ENCODE measurements around the gene KPNA1. TPM values are rescaled to one million over a fixed set of nuclear protein-coding genes. Genes with fewer than 3 reads are reported as not detected.

KPNA1 gene
- polyA plus RNA-seq, 1 of the 3 experiments (the other 2 are of a cell fraction), result 21.6 TPM

DNA sequence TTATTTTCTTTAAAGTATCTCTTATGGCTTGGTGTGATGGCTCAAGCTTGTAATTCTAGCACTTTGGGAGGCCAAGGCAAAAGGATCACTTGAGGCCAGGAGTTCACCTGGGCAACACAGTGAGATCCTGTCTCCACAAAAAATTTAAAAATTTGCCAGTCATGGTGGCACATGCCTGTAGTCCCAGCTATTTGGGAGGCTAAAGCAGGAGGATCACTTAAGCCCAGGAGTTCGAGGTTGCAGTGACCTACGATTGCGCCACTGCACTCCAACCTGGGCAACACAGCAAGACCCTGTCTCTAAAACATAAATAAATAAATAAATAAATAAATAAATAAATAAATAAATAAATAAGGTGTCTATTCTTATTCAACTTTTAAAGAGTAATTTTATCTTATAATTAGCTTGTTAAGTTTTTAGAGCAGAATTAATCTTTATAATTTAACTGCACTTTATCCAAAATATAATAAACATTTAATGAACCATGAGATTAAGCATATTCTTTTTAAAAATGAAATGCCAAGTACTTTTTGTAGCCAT is 48.0 kb downstream of the KPNA1 start:
- Histone ChIP-seq H3K9me2 (no peaks in the 10 kb centered on the region), H3K27me3 (ENCODE audit: insufficient read depth) (no peaks in the 10 kb centered on the region), H2AFZ (ENCODE audit: low read depth) (no peak overlapping the region), H3K9me3 (no peaks in the 10 kb centered on the region), H3K4me3 (ENCODE audit: low read depth in 2 of 2, low read length in 1 of 2) (no peak overlapping the region), H4K20me1 (ENCODE audit: insufficient read depth) (peaks cover 35% of the 10 kb centered on the region), H3K4me1 (ENCODE audit: control insufficient read depth in 1 of 2, insufficient read depth in 2 of 2, low read depth in 1 of 2, low read length in 1 of 2) (peaks cover 0 to 2% of the 10 kb centered on the region in 2 experiments; a peak in 1 of 4 replicates), H3K9ac (no peak overlapping the region), H3K4me2 (no peak overlapping the region), H3K27ac (ENCODE audit: low read depth in 2 of 2, low read length in 1 of 2) (no peak overlapping the region), H3K36me3 (replicated peaks in 1 of 2; ENCODE audit: control insufficient read depth in 1 of 2, insufficient read depth in 2 of 2, low read length in 1 of 2) (peaks cover 37 to 42% of the 10 kb centered on the region in 2 experiments), H3K79me2 (ENCODE audit: insufficient read depth) (peaks cover 78% of the 10 kb centered on the region), H3F3A (replicated peaks; ENCODE audit: insufficient read depth) (no peaks in the 10 kb centered on the region)
- CTCF ChIA-PET, result no interaction called here
- DNase-seq, result no peak
- POLR2A ChIA-PET, result no interaction called here
- TF ChIP-seq TAF1 (IDR thresholded peaks at IDR 0.05; ENCODE audit: borderline replicate concordance, low read depth, low read length), result no peak
- no peak for TF ChIP-seq CHD2 (IDR thresholded peaks at IDR 0.05; ENCODE audit: low read length, partially characterized antibody)
- TF ChIP-seq TEAD4 (IDR thresholded peaks at IDR 0.05; ENCODE audit: borderline replicate concordance, insufficient read depth), result no peak
- TF ChIP-seq, protein P1, sequence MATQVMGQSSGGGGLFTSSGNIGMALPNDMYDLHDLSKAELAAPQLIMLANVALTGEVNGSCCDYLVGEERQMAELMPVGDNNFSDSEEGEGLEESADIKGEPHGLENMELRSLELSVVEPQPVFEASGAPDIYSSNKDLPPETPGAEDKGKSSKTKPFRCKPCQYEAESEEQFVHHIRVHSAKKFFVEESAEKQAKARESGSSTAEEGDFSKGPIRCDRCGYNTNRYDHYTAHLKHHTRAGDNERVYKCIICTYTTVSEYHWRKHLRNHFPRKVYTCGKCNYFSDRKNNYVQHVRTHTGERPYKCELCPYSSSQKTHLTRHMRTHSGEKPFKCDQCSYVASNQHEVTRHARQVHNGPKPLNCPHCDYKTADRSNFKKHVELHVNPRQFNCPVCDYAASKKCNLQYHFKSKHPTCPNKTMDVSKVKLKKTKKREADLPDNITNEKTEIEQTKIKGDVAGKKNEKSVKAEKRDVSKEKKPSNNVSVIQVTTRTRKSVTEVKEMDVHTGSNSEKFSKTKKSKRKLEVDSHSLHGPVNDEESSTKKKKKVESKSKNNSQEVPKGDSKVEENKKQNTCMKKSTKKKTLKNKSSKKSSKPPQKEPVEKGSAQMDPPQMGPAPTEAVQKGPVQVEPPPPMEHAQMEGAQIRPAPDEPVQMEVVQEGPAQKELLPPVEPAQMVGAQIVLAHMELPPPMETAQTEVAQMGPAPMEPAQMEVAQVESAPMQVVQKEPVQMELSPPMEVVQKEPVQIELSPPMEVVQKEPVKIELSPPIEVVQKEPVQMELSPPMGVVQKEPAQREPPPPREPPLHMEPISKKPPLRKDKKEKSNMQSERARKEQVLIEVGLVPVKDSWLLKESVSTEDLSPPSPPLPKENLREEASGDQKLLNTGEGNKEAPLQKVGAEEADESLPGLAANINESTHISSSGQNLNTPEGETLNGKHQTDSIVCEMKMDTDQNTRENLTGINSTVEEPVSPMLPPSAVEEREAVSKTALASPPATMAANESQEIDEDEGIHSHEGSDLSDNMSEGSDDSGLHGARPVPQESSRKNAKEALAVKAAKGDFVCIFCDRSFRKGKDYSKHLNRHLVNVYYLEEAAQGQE (IDR thresholded peaks at IDR 0.05; ENCODE audit: low read depth, low read length), result no peak
- TF ChIP-seq JUND (IDR thresholded peaks at IDR 0.05), result no peak
- TF ChIP-seq NFIC (IDR thresholded peaks at IDR 0.05; ENCODE audit: borderline replicate concordance), result no peak
- no peak for TF ChIP-seq GATA2 (CRISPR knock-in tag; IDR thresholded peaks at IDR 0.05)
- no peak for TF ChIP-seq YY1 (IDR thresholded peaks at IDR 0.05; ENCODE audit: low read depth)
- TF ChIP-seq RCOR1 (IDR thresholded peaks at IDR 0.05; ENCODE audit: low read length), result no peak
- TF ChIP-seq EZH2phosphoT487 (IDR thresholded peaks at IDR 0.05; ENCODE audit: borderline replicate concordance, low read depth), result no peak
- TF ChIP-seq, protein P2, sequence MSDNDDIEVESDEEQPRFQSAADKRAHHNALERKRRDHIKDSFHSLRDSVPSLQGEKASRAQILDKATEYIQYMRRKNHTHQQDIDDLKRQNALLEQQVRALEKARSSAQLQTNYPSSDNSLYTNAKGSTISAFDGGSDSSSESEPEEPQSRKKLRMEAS (IDR thresholded peaks at IDR 0.05; ENCODE audit: low read depth), result no peak
- TF ChIP-seq, protein P3, sequence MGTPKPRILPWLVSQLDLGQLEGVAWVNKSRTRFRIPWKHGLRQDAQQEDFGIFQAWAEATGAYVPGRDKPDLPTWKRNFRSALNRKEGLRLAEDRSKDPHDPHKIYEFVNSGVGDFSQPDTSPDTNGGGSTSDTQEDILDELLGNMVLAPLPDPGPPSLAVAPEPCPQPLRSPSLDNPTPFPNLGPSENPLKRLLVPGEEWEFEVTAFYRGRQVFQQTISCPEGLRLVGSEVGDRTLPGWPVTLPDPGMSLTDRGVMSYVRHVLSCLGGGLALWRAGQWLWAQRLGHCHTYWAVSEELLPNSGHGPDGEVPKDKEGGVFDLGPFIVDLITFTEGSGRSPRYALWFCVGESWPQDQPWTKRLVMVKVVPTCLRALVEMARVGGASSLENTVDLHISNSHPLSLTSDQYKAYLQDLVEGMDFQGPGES (IDR thresholded peaks at IDR 0.05; ENCODE audit: low read depth, low read length), result no peak
- TF ChIP-seq, protein P4, sequence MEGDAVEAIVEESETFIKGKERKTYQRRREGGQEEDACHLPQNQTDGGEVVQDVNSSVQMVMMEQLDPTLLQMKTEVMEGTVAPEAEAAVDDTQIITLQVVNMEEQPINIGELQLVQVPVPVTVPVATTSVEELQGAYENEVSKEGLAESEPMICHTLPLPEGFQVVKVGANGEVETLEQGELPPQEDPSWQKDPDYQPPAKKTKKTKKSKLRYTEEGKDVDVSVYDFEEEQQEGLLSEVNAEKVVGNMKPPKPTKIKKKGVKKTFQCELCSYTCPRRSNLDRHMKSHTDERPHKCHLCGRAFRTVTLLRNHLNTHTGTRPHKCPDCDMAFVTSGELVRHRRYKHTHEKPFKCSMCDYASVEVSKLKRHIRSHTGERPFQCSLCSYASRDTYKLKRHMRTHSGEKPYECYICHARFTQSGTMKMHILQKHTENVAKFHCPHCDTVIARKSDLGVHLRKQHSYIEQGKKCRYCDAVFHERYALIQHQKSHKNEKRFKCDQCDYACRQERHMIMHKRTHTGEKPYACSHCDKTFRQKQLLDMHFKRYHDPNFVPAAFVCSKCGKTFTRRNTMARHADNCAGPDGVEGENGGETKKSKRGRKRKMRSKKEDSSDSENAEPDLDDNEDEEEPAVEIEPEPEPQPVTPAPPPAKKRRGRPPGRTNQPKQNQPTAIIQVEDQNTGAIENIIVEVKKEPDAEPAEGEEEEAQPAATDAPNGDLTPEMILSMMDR (IDR thresholded peaks at IDR 0.05), result no peak
- no peak for TF ChIP-seq RXRA (IDR thresholded peaks at IDR 0.05; ENCODE audit: borderline replicate concordance, low read depth)
- no peak for TF ChIP-seq FOXJ3 (CRISPR knock-in tag; IDR thresholded peaks at IDR 0.05)
- no peak for TF ChIP-seq SMC3 (IDR thresholded peaks at IDR 0.05; ENCODE audit: low read depth, low read length)
- no peak for TF ChIP-seq RAD21 (IDR thresholded peaks at IDR 0.05; ENCODE audit: low read length)
- no peak for TF ChIP-seq MXI1 (IDR thresholded peaks at IDR 0.05; ENCODE audit: low read depth, low read length)
- WGBS (ENCODE audit: low lambda C conversion rate), result 100% methylated on average over 3 of the region's 3 CpGs

Measured in SK-N-SH (cell line).